Fibroblast of pulmonary artery (primary cell): ENCODE measurements around the gene DNAJC12.
"Not testable (repeated sequence)": the region's sequence is repeated elsewhere in the genome, so short reads cannot be mapped to it uniquely, and the experiment has no call there.

Experiments used
- DNase-seq: peaks from one replicate; pipeline ENCODE4 v3.0.0-alpha.2; 2010; ENCODE audit warnings: low read depth
- H3K4me3 ChIP-seq: replicated peaks from 2 replicates; pipeline ENCODE4 v1.5.1; 2011; ENCODE audit warnings: low read depth, mild to moderate bottlenecking, control low read depth, low read length, moderate library complexity
- TF ChIP-seq, protein P1 (sequence below): IDR thresholded peaks from 2 replicates; pipeline ENCODE4 v1.5.1; 2011; ENCODE audit warnings: mild to moderate bottlenecking, control low read depth, low read length, inconsistent platforms; ENCODE audit errors: missing control alignments

The DNAJC12 gene

DNA sequence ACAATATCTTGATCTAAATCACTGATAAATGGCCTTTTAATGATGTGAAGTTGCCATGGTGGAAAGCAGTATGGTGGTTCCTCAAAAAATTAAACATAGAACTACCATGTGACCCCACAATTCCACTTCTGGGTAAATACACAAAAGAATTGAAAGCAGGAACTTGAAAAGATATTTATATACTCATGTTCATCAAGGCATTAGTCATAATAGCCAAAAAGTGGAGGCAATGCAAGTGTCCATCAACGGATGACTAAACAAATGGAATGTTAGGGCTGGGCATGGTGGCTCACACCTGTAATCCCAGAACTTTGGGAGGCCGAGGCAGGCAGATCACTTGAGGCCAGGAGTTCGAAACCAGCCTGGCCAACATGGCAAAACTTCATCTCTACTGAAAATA is 2.0 kb upstream of the DNAJC12 start:
- TF ChIP-seq, protein P1, sequence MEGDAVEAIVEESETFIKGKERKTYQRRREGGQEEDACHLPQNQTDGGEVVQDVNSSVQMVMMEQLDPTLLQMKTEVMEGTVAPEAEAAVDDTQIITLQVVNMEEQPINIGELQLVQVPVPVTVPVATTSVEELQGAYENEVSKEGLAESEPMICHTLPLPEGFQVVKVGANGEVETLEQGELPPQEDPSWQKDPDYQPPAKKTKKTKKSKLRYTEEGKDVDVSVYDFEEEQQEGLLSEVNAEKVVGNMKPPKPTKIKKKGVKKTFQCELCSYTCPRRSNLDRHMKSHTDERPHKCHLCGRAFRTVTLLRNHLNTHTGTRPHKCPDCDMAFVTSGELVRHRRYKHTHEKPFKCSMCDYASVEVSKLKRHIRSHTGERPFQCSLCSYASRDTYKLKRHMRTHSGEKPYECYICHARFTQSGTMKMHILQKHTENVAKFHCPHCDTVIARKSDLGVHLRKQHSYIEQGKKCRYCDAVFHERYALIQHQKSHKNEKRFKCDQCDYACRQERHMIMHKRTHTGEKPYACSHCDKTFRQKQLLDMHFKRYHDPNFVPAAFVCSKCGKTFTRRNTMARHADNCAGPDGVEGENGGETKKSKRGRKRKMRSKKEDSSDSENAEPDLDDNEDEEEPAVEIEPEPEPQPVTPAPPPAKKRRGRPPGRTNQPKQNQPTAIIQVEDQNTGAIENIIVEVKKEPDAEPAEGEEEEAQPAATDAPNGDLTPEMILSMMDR = no peak
- H3K4me3 ChIP-seq = no peak overlapping the region
- DNase-seq = no peak

DNA sequence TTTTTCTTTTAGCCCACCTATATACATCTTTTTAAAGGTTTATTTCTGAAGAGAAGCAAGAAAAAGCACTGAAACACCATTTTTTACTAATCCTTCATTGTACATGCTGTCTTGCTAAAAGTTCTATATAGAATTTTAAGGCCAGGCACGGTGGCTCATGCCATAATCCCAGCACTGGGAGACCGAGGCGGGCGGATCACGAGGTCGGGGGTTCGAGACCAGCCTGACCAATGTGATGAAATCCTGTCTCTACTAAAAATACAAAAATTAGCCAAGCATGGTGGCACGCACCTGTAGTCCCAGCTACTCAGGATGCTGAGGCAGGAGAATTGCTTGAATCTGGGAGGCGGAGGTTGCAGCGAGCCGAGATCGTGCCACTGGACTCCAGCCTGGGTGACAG is 1.5 kb upstream of the DNAJC12 start:
- not testable (repeated sequence) for DNase-seq, H3K4me3 ChIP-seq

DNA sequence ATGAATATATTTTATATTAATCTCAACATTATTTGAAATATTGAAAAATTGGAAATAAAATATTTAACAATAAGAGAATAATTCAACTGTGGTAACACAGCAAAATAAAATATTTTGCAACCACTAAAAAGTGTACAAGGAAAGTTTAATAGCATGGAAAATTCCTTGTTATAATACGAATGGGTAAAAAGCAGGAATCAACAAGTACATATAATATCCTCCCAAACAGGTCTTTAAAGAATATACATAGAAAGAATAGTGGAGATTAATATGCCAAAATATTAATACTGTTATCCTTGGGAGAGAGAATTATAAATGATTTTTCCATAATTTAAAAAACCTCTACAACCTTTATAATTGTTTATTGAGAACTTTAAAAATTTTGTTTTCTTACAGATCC is 1.0 kb downstream of the DNAJC12 start:
- no peak for DNase-seq
- H3K4me3 ChIP-seq = peak overlapping the region; percentile 66
- TF ChIP-seq, protein P1 = no peak

DNA sequence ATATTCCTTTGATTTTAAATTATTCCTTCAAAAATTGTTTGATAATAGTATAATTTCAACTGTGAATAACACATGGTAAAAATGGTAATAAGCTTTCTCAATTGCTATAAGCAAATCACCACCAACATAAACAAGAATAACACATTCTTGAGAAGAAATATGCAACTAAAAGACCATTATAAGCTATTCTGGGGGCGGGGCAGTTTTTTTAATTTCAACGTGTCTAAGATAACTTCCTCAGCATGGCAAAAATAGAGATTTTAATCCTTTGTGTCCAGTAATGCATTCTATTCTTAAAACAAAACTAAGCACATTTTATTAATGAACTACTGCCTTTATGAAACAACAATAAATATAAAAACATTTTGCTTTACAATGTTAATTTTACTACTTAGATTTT is 1.5 kb downstream of the DNAJC12 start:
- no peak overlapping the region for H3K4me3 ChIP-seq
- DNase-seq = no peak
- TF ChIP-seq, protein P1 = no peak

DNA sequence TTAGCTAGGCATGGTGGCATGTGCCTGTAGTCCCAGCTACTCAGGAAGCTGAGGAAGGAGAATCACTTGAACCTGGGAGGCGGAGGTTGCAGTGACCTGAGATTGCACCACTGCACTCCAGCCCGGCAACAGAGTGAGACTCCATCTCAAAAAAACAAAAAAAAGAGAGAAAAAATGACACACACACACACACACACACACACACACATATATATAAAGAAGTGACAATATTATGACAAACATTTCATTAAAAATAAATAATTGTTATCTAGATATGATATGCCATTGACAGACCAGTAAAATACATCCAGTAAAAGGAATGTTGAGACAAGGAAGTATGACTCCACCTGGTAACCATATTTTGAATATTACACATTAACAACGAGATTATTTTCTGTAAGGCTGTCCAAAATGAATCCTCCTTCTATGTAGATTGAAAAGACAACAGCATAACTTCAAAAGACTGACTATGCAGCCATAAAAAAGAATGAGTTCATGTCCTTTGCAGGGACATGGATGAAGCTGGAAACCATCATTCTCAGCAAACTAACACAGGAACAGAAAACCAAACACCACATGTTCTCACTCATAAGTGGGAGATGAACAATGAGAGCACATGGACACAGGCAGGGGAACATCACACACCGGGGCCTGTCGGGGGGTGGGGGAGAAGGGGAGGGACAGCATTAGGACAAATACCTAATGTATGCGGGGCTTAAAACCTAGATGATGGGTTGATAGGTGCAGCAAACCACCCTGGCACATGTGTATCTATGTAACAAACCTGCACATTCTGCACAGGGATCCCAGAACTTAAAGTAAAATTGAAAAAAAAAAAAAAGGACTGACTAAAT is 2.2 kb downstream of the DNAJC12 start:
- not testable (repeated sequence) for DNase-seq, H3K4me3 ChIP-seq

DNA sequence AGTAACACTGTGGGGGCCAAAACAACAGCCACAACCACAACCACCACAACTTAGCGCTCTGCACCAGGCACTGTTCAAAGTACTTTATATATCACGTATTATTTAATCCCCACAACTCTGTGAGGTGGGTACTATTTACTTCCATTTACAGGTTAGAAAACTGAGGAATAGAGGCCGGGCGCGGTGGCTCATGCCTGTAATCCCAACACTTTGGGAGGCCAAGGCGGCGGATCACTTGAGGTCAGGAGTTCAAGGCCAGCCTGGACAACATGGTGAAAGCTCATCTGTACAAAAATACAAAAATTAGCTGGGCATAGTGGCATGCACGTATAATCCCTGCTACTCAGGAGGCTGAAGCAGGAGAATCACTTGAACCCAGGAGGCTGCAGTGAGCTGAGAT is 3.6 kb downstream of the DNAJC12 start:
- TF ChIP-seq, protein P1 = no peak
- DNase-seq = no peak

DNA sequence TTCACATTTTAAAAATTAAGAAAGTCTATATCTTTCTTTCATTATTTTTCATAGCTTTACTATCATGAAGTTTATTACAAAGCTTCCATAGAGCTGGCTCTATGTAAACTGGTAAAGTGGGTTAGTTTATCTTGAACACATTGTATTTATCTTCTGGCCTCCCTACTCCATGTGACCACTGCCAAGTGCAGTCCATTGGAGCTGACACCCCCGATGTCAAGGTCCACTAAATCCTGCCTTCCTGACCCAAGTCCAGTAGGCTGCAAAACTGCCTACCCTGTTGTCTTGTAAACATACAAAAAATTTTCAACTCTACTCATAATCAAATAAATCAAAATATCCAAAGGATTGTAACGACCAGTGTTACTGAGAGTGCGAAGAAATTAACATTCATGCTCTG is 10.2 kb downstream of the DNAJC12 start:
- H3K4me3 ChIP-seq = no peak overlapping the region
- DNase-seq = no peak
- TF ChIP-seq, protein P1 = no peak

More for the DNA sequence above, 3.6 kb downstream of the DNAJC12 start:
- H3K4me3 ChIP-seq = no peak overlapping the region

DNA sequence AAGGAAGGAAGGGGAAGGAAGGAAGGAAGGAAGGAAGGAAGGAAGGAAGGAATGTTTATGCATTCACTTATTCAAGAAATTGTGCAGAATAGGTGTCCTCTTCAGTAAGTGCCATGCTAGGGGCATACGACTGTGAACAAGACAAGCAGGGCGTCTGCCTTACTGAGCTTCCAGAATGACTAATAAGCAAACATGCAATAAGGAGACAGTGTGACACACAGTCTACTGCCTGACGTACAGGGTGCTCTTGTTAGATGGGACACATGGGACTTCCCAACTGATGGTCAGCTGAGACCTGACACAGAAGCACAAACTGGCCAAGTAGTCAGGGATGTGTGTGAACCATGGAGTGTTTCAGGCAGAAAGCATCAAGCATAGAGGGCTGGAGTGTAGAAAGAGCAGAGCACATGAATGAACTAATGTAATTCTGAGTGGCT is 18.2 kb downstream of the DNAJC12 start:
- TF ChIP-seq, protein P1 = no peak
- peak; percentile 27 for DNase-seq
- H3K4me3 ChIP-seq = no peak overlapping the region
